Activated CD4-positive, alpha-beta T cell treated with anti-CD3 and anti-CD28 coated beads, Interleukin-2, amount 10 ng/mL, durations not matched to agents 7 days and 5 days (primary cell): ENCODE data around the gene TGIF2. TPM values are rescaled to one million over a fixed set of nuclear protein-coding genes. Genes with fewer than 3 reads are reported as not detected.
"Not testable (repeated sequence)": the region's sequence is repeated elsewhere in the genome, so short reads cannot be mapped to it uniquely, and the experiment has no call there.

ENCODE experiments used
- CTCF ChIA-PET: fragments of 350-600 bp; sonication (Branson Sonifier 250); formaldehyde crosslinking; loops from one replicate; lab custom pipeline; 2021; ENCODE audit warnings: antibody characterized with exemption; lab: Charles Lee
- POLR2A ChIA-PET: fragments of 350-600 bp; sonication (Branson Sonifier 250); formaldehyde crosslinking; loops from one replicate; lab custom pipeline; 2021; ENCODE audit warnings: antibody characterized with exemption; lab: Charles Lee
- DNase-seq: peaks from one replicate; pipeline ENCODE4 v3.0.0-alpha.2; 2020
- H3K27ac Mint-ChIP-seq: one replicate; pipeline ENCODE4 v1.8.0; 2021; ENCODE audit warnings: mild to moderate bottlenecking, moderate library complexity, mixed read lengths
- H3K27me3 Mint-ChIP-seq: one replicate; pipeline ENCODE4 v1.8.0; 2021; ENCODE audit warnings: mixed read lengths
- H3K36me3 Mint-ChIP-seq: one replicate; pipeline ENCODE4 v1.8.0; 2021; ENCODE audit warnings: low read depth, mixed read lengths
- H3K4me1 Mint-ChIP-seq: one replicate; pipeline ENCODE4 v1.8.0; 2021; ENCODE audit warnings: mixed read lengths
- H3K4me3 Mint-ChIP-seq: one replicate; pipeline ENCODE4 v1.8.0; 2021; ENCODE audit warnings: mild to moderate bottlenecking, moderate library complexity, mixed read lengths
- H3K9me3 Mint-ChIP-seq: one replicate; pipeline ENCODE4 v1.8.0; 2021; ENCODE audit warnings: mixed read lengths
- total RNA-seq, 2 experiments: library from RNA; stranded (reverse); gene quantifications; one replicate each; pipeline ENCODE4 v1.2.3, GENCODE V29; 2021

Gene TGIF2
- total RNA-seq, 2 experiments from 2014 or later: 24.1 to 26.0 TPM

- peak; percentile 49 for DNase-seq
- peaks cover 42% of the 10 kb centered on the region for H3K36me3 Mint-ChIP-seq
- H3K27me3 Mint-ChIP-seq: no peaks in the 10 kb centered on the region
- POLR2A ChIA-PET: interaction anchor here (0.5 to 0.6 kb wide), 2 partner anchors 9 to 52 kb away, joined by 3 to 4 read pairs; no protein-coding TSS in a partner anchor
- H3K4me1 Mint-ChIP-seq: peaks cover 67% of the 10 kb centered on the region
- H3K27ac Mint-ChIP-seq: peak overlapping the region; percentile 89
- H3K4me3 Mint-ChIP-seq: peak overlapping the region; percentile 61
- H3K9me3 Mint-ChIP-seq: no peaks in the 10 kb centered on the region
- CTCF ChIA-PET: interaction anchor here (1.4 to 6.2 kb wide), 3 partner anchors 11 to 14 kb away, joined by 5 to 40 read pairs (median 13); partner anchors contain the start of gene RAB5IF
These were observed 18.7 kb downstream of the TGIF2 start for GRCh38 chr20:36591854-36592641.

DNA sequence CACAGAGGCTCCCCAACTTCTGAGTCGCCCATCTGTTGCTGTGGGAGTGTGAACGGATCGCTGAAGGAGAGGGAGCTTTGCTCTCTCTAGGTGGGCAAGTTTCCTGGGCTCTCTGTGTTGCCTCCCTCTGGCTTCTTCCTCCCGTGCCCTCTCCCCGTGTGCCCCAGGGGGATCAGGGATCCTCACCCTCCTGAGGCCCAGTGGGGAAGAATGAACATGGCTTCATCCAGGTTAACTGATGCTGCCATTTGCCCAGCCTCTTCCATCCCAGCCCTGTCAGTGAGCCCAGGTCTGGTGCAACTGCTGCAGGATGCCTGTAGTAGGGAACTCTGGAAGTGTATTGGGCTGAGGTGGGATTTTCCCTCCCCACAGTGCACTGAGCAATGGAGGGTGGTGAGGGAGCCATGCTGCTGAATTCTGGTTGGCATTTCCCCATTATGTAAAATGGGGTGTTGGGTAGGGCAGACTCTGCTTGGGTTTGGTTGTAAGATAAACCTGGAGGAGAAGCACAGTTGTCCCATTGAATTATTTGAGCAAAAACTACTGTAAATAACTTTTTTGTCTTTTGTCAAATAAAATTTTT is 20.0 kb downstream of the TGIF2 start:
- Mint-ChIP-seq H3K27me3 (no peaks in the 10 kb centered on the region), H3K9me3 (no peaks in the 10 kb centered on the region), H3K4me1 (peaks cover 60% of the 10 kb centered on the region), H3K4me3 (no peak overlapping the region), H3K27ac (peak overlapping the region; percentile 75), H3K36me3 (peaks cover 39% of the 10 kb centered on the region)
- ChIA-PET CTCF (interaction anchor here (0.5 to 6.2 kb wide), 9 partner anchors 9 to 1766 kb away, joined by 3 to 40 read pairs (median 6); partner anchors contain the start of gene RAB5IF), POLR2A (interaction anchor here (1.3 kb wide), 1 partner anchor 11 kb away, joined by 4 read pairs; no protein-coding TSS in a partner anchor)
- no peak for DNase-seq

GRCh38 chr20:36599912-36600345 is 26.5 kb downstream of the TGIF2 start:
- H3K4me3 Mint-ChIP-seq: no peak overlapping the region
- CTCF ChIA-PET: interaction anchor here (0.6 to 1.4 kb wide), 4 partner anchors 16 to 134 kb away, joined by 3 to 4 read pairs (median 3); no protein-coding TSS in a partner anchor

DNA sequence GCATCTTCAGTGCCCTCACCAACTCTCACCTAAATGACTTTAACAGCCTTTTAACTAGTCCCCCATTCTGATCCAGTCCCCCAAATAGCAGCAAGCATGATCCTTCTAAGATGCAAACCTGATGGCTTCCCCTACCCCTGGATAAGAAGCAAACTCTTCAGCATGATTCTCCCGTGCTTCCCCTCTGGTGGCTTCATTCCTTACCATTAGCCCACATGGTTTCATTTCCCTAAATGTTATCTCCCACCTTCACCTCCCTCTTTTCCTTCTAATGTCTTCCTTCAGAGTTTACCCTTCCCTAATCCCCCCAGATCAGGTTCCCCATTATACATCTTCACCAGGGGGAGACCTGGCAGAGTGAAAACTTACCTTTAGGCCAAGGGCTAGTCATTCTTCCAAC is 28.1 kb downstream of the TGIF2 start:
- ChIA-PET POLR2A (interaction anchor here (0.6 kb wide), 1 partner anchor 10 kb away, joined by 4 read pairs; no protein-coding TSS in a partner anchor), CTCF (interaction anchor here (0.6 to 1.4 kb wide), 4 partner anchors 13 to 1545 kb away, joined by 3 to 5 read pairs (median 3); no protein-coding TSS in a partner anchor)
- H3K4me1 Mint-ChIP-seq: peaks cover 30% of the 10 kb centered on the region
- H3K9me3 Mint-ChIP-seq: no peaks in the 10 kb centered on the region
- DNase-seq: no peak
- no peaks in the 10 kb centered on the region for H3K27me3 Mint-ChIP-seq
- peaks cover 1% of the 10 kb centered on the region for H3K36me3 Mint-ChIP-seq
- H3K4me3 Mint-ChIP-seq: no peak overlapping the region
- no peak overlapping the region for H3K27ac Mint-ChIP-seq

More at GRCh38 chr20:36599912-36600345, 26.5 kb downstream of the TGIF2 start:
- Mint-ChIP-seq H3K9me3 (no peaks in the 10 kb centered on the region), H3K27me3 (no peaks in the 10 kb centered on the region), H3K27ac (peak overlapping the region; percentile 38), H3K36me3 (peaks cover 8% of the 10 kb centered on the region), H3K4me1 (peaks cover 37% of the 10 kb centered on the region)
- POLR2A ChIA-PET: no interaction called here
- no peak for DNase-seq

GRCh38 chr20:36604952-36605398 is 31.6 kb downstream of the TGIF2 start:
- H3K36me3 Mint-ChIP-seq: peaks cover 25% of the 10 kb centered on the region
- ChIA-PET CTCF (interaction anchor here (0.9 to 3.3 kb wide), 30 partner anchors 9 to 268 kb away, joined by 3 to 40 read pairs (median 4); partner anchors contain the start of genes DSN1, SLA2 and TGIF2), POLR2A (interaction anchor here (0.7 to 1.3 kb wide), 3 partner anchors 11 to 54 kb away, joined by 4 to 12 read pairs (median 4); partner anchors contain the start of gene TGIF2)
- H3K27ac Mint-ChIP-seq: peak overlapping the region; percentile 92
- peak; percentile 59 for DNase-seq
- no peaks in the 10 kb centered on the region for H3K27me3 Mint-ChIP-seq
- peaks cover 35% of the 10 kb centered on the region for H3K4me1 Mint-ChIP-seq
- H3K4me3 Mint-ChIP-seq: peak overlapping the region; percentile 95
- no peaks in the 10 kb centered on the region for H3K9me3 Mint-ChIP-seq

DNA sequence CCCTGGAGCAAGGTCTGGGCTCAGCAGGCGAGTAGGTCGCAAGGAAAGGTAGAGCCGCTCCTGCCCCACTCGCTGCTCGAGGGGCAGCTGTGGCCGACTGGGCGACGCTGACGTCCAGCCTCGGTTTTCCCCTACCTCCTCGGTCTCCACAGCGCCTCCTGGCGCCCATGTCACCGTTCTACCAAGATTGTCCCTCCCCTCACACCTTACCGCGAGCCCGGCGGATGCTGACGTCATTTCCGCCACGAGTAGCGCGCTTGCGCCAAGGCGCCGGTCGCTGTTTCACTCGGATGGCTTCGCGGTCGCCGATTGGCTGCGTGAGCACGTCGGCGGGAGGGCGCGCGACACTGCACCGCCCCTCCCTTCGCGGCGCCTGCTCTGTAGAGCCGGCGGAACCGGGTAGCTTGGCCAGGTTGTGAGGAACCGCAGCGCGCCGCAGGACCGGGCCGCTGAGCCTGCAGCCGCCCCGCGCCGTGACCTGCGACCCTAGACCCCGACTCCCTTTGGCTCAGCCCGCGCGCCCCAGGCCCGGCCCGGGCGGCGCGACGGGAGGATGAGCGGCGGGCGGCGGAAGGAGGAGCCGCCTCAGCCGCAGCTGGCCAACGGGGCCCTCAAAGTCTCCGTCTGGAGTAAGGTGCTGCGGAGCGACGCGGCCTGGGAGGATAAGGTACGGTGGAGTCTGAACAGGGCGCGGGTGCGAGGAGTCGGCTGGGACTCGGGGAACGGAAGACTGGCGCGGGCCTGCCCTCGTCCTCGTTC is 32.2 kb downstream of the TGIF2 start, which contains the start of gene RAB5IF:
Gene RAB5IF, plus strand, starts transcription at position 381 of the 759 bp plus-strand sequence. Its CDS starts 173 bp downstream, at position 554.
- POLR2A ChIA-PET: interaction anchor here (1.0 to 1.3 kb wide), 2 partner anchors 12 to 33 kb away, joined by 4 read pairs; partner anchors contain the start of gene TGIF2
- Mint-ChIP-seq H3K4me3 (peak within 1 kb of the TSS; percentile 95), H3K27me3 (no peaks in the 10 kb centered on the region), H3K4me1 (peaks cover 32% of the 10 kb centered on the region), H3K9me3 (no peaks in the 10 kb centered on the region), H3K27ac (peak within 1 kb of the TSS; percentile 92), H3K36me3 (peaks cover 29% of the 10 kb centered on the region)
- DNase-seq: peak; percentile 99
- CTCF ChIA-PET: interaction anchor here (0.6 to 3.3 kb wide), 38 partner anchors 9 to 267 kb away, joined by 3 to 40 read pairs (median 4); partner anchors contain the start of genes DSN1, SLA2 and TGIF2

GRCh38 chr20:36606158-36607066 is 33.0 kb downstream of the TGIF2 start:
- peaks cover 35% of the 10 kb centered on the region for H3K36me3 Mint-ChIP-seq
- DNase-seq: no peak
- no peaks in the 10 kb centered on the region for H3K9me3 Mint-ChIP-seq
- POLR2A ChIA-PET: interaction anchor here (1.3 kb wide), 1 partner anchor 33 kb away, joined by 4 read pairs; the partner anchor contains the start of gene TGIF2
- H3K27ac Mint-ChIP-seq: peak overlapping the region; percentile 92
- no peaks in the 10 kb centered on the region for H3K27me3 Mint-ChIP-seq
- H3K4me3 Mint-ChIP-seq: peak overlapping the region; percentile 95
- CTCF ChIA-PET: interaction anchor here (0.6 to 3.3 kb wide), 28 partner anchors 8 to 229 kb away, joined by 3 to 40 read pairs (median 5); partner anchors contain the start of genes DSN1, SLA2 and TGIF2
- peaks cover 31% of the 10 kb centered on the region for H3K4me1 Mint-ChIP-seq

DNA sequence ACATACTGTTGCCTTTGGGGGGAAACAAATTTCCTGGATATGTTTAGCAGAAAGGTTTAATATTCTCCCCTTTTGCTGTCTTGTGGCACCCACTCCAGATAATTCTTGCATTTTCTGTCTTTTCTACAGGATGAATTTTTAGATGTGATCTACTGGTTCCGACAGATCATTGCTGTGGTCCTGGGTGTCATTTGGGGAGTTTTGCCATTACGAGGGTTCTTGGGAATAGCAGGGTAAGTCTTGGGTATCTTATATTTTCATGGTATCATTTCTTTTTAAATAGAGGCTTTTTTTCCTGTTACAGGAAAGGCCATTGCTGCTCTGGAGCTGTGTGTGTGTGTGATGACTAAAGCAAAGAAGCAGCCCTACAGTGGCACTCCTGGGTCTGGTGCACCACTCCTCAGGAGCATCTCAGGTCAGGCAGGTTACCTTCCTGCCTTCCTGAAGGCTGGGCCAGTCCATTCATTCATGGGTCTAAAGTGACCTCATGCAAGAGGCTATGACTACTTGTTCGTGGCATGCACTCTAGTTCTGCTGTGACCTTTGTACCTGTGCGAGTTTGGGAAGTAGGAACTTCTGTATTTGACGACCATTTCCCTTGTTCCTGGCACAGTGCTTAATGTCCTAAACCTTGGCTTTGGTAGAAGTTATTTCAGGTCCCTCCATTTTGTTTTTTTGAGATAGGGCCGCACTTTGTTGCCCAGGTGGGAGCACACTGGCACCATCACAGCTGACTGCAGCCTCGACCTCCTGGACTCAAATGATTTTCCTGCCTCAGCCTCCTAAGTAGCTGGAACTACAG is 34.4 kb downstream of the TGIF2 start:
- no peaks in the 10 kb centered on the region for H3K9me3 Mint-ChIP-seq
- ChIA-PET CTCF (interaction anchor here (0.6 to 1.1 kb wide), 2 partner anchors 37 to 147 kb away, joined by 4 read pairs; no protein-coding TSS in a partner anchor), POLR2A (no interaction called here)
- H3K36me3 Mint-ChIP-seq: peaks cover 46% of the 10 kb centered on the region
- H3K27me3 Mint-ChIP-seq: no peaks in the 10 kb centered on the region
- H3K4me1 Mint-ChIP-seq: peaks cover 33% of the 10 kb centered on the region
- H3K4me3 Mint-ChIP-seq: peak overlapping the region; percentile 95
- DNase-seq: no peak
- peak overlapping the region; percentile 76 for H3K27ac Mint-ChIP-seq

DNA sequence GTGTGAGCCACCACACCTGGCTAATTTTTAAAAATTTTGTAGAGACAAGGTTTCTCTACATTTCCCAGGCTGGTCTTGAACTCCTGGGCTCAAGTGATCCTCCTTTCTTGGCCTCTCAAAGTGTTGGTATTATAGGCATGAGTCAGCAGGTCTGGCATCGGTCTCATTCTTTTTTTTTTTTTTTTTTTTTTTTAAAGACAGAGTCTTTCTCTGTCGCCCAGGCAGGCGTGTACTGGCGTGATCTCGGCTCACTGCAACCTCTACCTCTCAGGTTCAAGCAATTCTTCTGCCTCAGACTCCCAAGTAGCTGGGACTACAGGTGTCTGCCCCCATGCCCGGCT is 35.0 kb downstream of the TGIF2 start:
- H3K27me3 Mint-ChIP-seq, H3K9me3 Mint-ChIP-seq, H3K4me3 Mint-ChIP-seq, DNase-seq, POLR2A ChIA-PET, H3K27ac Mint-ChIP-seq: not testable (repeated sequence)
- Mint-ChIP-seq H3K36me3 (peaks cover 52% of the 10 kb centered on the region), H3K4me1 (peaks cover 38% of the 10 kb centered on the region)
- CTCF ChIA-PET: interaction anchor here (0.6 to 1.1 kb wide), 2 partner anchors 111 to 146 kb away, joined by 4 read pairs; no protein-coding TSS in a partner anchor

- Mint-ChIP-seq H3K4me1 (peaks cover 33% of the 10 kb centered on the region), H3K4me3 (no peak overlapping the region), H3K27ac (peak overlapping the region; percentile 31), H3K27me3 (no peaks in the 10 kb centered on the region), H3K36me3 (peaks cover 71% of the 10 kb centered on the region), H3K9me3 (no peaks in the 10 kb centered on the region)
- ChIA-PET POLR2A (no interaction called here), CTCF (interaction anchor here (0.6 to 1.4 kb wide), 2 partner anchors 92 to 197 kb away, joined by 3 read pairs; no protein-coding TSS in a partner anchor)
- no peak for DNase-seq
These were observed 38.2 kb downstream of the TGIF2 start for GRCh38 chr20:36611625-36612024.
